H1 (cell line): Measurements from ENCODE around the gene RNMT. TPM values are rescaled to one million over a fixed set of nuclear protein-coding genes. Genes with fewer than 3 reads are reported as not detected.

Experiments
- CTCF ChIA-PET: fragments of 300-600 bp; sonication (Branson Sonifier 250); formaldehyde crosslinking; loops from one replicate; lab custom pipeline; 2021; ENCODE audit not compliant: partially characterized antibody; lab: Charles Lee
- POLR2A ChIA-PET: fragments of 300-600 bp; sonication (Branson Sonifier 250); formaldehyde crosslinking; loops from one replicate; lab custom pipeline; 2021; ENCODE audit warnings: inconsistent platforms; ENCODE audit not compliant: partially characterized antibody; lab: Charles Lee
- DNase-seq, 2 experiments: peaks; one replicate each; pipeline versions ENCODE4 v3.0.0 to v3.0.0-alpha.2; 2010 to 2022; ENCODE audit warnings: low spot score in 2 of 2, low read depth in 1 of 2, mixed read lengths in 1 of 2
- FAIRE-seq: peaks from 2 replicates; lab custom pipeline; 2011; peaks lifted over from hg19 to GRCh38; lab: Jason Lieb, UNC
- H2AFZ ChIP-seq: 2 replicates; pipeline ENCODE4 v1.8.1; 2012; ENCODE audit warnings: low read length, inconsistent platforms
- H2AK5ac ChIP-seq: 2 replicates; pipeline ENCODE4 v1.6.1; 2013; ENCODE audit warnings: low read depth, low read length
- H2BK120ac ChIP-seq: replicated peaks from 2 replicates; pipeline ENCODE3; 2013; ENCODE audit warnings: low read depth, low read length, inconsistent platforms
- H2BK12ac ChIP-seq: 2 replicates; pipeline ENCODE4 v1.6.1; 2013; ENCODE audit warnings: low read depth, low read length
- H2BK15ac ChIP-seq: 2 replicates; pipeline ENCODE4 v1.6.1; 2013; ENCODE audit warnings: low read length
- H2BK20ac ChIP-seq: 2 replicates; pipeline ENCODE4 v1.6.1; 2013; ENCODE audit warnings: low read length
- H2BK5ac ChIP-seq: 2 replicates; pipeline ENCODE4 v1.6.1; 2013; ENCODE audit warnings: low read depth, low read length
- H3K14ac ChIP-seq: 2 replicates; pipeline ENCODE4 v1.6.1; 2013; ENCODE audit warnings: inconsistent platforms; ENCODE audit not compliant: insufficient read length
- H3K18ac ChIP-seq: 2 replicates; pipeline ENCODE4 v1.6.1; 2013; ENCODE audit warnings: low read length; ENCODE audit errors: extremely low read depth
- H3K23ac ChIP-seq: 2 replicates; pipeline ENCODE4 v1.6.1; 2013; ENCODE audit warnings: inconsistent platforms; ENCODE audit not compliant: insufficient read length
- H3K23me2 ChIP-seq: 2 replicates; pipeline ENCODE4 v1.6.1; 2013; ENCODE audit warnings: low read depth, low read length
- H3K27ac ChIP-seq: 2 replicates; pipeline ENCODE4 v1.6.1; 2011; ENCODE audit warnings: low read depth, low read length, inconsistent platforms
- H3K27me3 ChIP-seq, 4 experiments: replicated peaks in 1 of 4; 1 replicate in 1 of 4; 2 replicates in 3 of 4; pipeline versions ENCODE4 v1.6.1 to v1.8.1; 2011 to 2013; ENCODE audit warnings: low read length in 3 of 4, mild to moderate bottlenecking in 3 of 4, inconsistent platforms in 2 of 4, mixed read lengths in 2 of 4, moderate library complexity in 1 of 4; ENCODE audit not compliant: control insufficient read depth in 3 of 4, insufficient read depth in 3 of 4; ENCODE audit errors: extremely low read depth in 1 of 4
- H3K36me3 ChIP-seq, 4 experiments: 2 replicates each; pipeline versions ENCODE4 v1.6.1 to v1.8.1; 2011 to 2013; ENCODE audit warnings: mild to moderate bottlenecking in 4 of 4, low read length in 3 of 4, moderate library complexity in 2 of 4, control low read depth in 1 of 4, inconsistent platforms in 1 of 4; ENCODE audit not compliant: insufficient read depth in 4 of 4, control insufficient read depth in 2 of 4
- H3K4ac ChIP-seq: replicated peaks from 2 replicates; pipeline ENCODE3; 2013; ENCODE audit warnings: low read length, low read depth, mixed read lengths, inconsistent platforms; ENCODE audit not compliant: insufficient read length
- H3K4me1 ChIP-seq, 4 experiments: replicated peaks in 1 of 4; 1 replicate in 1 of 4; 2 replicates in 3 of 4; pipeline versions ENCODE4 v1.6.1 to v1.8.1; 2011 to 2013; ENCODE audit warnings: low read length in 3 of 4, inconsistent platforms in 2 of 4, mixed read lengths in 1 of 4; ENCODE audit not compliant: insufficient read depth in 4 of 4, control insufficient read depth in 3 of 4
- H3K4me2 ChIP-seq, 2 experiments: 2 replicates each; pipeline versions ENCODE4 v1.6.1 to v1.8.1; 2011 to 2013; ENCODE audit warnings: low read depth in 2 of 2, low read length in 2 of 2, control low read depth in 1 of 2, inconsistent platforms in 1 of 2, mild to moderate bottlenecking in 1 of 2; ENCODE audit not compliant: insufficient read depth in 1 of 2
- H3K4me3 ChIP-seq, 4 experiments: fragments of 200-600, 300-600 bp in 1 of 4; sonication (generic), shearing (Covaris generic), sonication (Bioruptor Twin) in 1 of 4; 2 replicates each; pipeline versions ENCODE4 v1.5.1 to v1.8.1; 2011 to 2016; ENCODE audit warnings: low read length in 4 of 4, low read depth in 3 of 4, control low read depth in 2 of 4, inconsistent platforms in 2 of 4, mild to moderate bottlenecking in 2 of 4, mixed read lengths in 1 of 4, moderate library complexity in 1 of 4; ENCODE audit not compliant: insufficient read depth in 2 of 4; ENCODE audit errors: extremely low read depth in 1 of 4
- H3K56ac ChIP-seq: replicated peaks from 2 replicates; pipeline ENCODE3; 2013; ENCODE audit warnings: low read depth, mild to moderate bottlenecking, mixed read lengths, low read length, inconsistent platforms; ENCODE audit not compliant: insufficient read length
- H3K79me1 ChIP-seq: 2 replicates; pipeline ENCODE4 v1.6.1; 2013; ENCODE audit warnings: low read depth, low read length, control low read depth
- H3K79me2 ChIP-seq, 2 experiments: 2 replicates each; pipeline versions ENCODE4 v1.6.1 to v1.8.1; 2012 to 2013; ENCODE audit warnings: low read length in 2 of 2, mild to moderate bottlenecking in 2 of 2, inconsistent platforms in 1 of 2; ENCODE audit not compliant: insufficient read depth in 2 of 2, control insufficient read depth in 1 of 2
- H3K9ac ChIP-seq, 4 experiments: replicated peaks in 1 of 4; 1 replicate in 1 of 4; 2 replicates in 3 of 4; pipeline versions ENCODE4 v1.6.1 to v1.8.1; 2011 to 2013; ENCODE audit warnings: low read depth in 3 of 4, low read length in 3 of 4, control low read depth in 2 of 4, mild to moderate bottlenecking in 2 of 4, moderate library complexity in 2 of 4, inconsistent platforms in 1 of 4; ENCODE audit errors: extremely low read depth in 1 of 4
- H3K9me3 ChIP-seq, 2 experiments: 2 replicates each; pipeline versions ENCODE4 v1.6.1 to v1.8.1; 2012 to 2013; ENCODE audit warnings: mild to moderate bottlenecking in 2 of 2, moderate library complexity in 2 of 2, control low read depth in 1 of 2, inconsistent platforms in 1 of 2, low read depth in 1 of 2, low read length in 1 of 2, mixed read lengths in 1 of 2; ENCODE audit not compliant: insufficient read depth in 2 of 2
- H4K20me1 ChIP-seq, 2 experiments: replicated peaks in 1 of 2; 2 replicates each; pipeline versions ENCODE3 to v1.8.1; 2011 to 2013; ENCODE audit warnings: inconsistent platforms in 2 of 2, low read length in 2 of 2, mild to moderate bottlenecking in 1 of 2; ENCODE audit not compliant: insufficient read depth in 2 of 2, control insufficient read depth in 1 of 2
- H4K5ac ChIP-seq: 2 replicates; pipeline ENCODE4 v1.6.1; 2013; ENCODE audit warnings: low read length, low read depth, mixed read lengths, inconsistent platforms; ENCODE audit not compliant: insufficient read length
- H4K8ac ChIP-seq: 2 replicates; pipeline ENCODE4 v1.8.0; 2013; ENCODE audit warnings: mild to moderate bottlenecking, moderate library complexity, low read length, inconsistent platforms; ENCODE audit not compliant: insufficient read depth; ENCODE audit errors: extremely low read depth
- H4K91ac ChIP-seq: replicated peaks from 2 replicates; pipeline ENCODE3; 2013; ENCODE audit warnings: low read length, mixed read lengths, inconsistent platforms; ENCODE audit not compliant: insufficient read length
- CBX8 ChIP-seq: fragments of 300-800, 300-1000 bp; sonication (generic); IDR thresholded peaks from 2 replicates; pipeline ENCODE4 v1.7.1; 2016; ENCODE audit warnings: low read depth, low read length, borderline replicate concordance
- EP300 ChIP-seq, 2 experiments: IDR thresholded peaks; 1 replicate in 1 of 2; 2 replicates in 1 of 2; pipeline ENCODE4 v1.6.1; 2011 to 2012; ENCODE audit warnings: low read depth in 2 of 2, low read length in 2 of 2, mild to moderate bottlenecking in 2 of 2, borderline replicate concordance in 1 of 2, inconsistent platforms in 1 of 2, moderate library complexity in 1 of 2
- JUN ChIP-seq: IDR thresholded peaks from 2 replicates; pipeline ENCODE4 v1.6.1; 2011; ENCODE audit warnings: low read depth, mild to moderate bottlenecking, improper control_type of control experiment, low read length
- KDM1A ChIP-seq: fragments of 200-600, 300-600 bp; sonication (generic); IDR thresholded peaks from 2 replicates; pipeline ENCODE4 v1.7.1; 2016; ENCODE audit warnings: mild to moderate bottlenecking, low read length, borderline replicate concordance
- KDM4A ChIP-seq: IDR thresholded peaks from one replicate; pipeline ENCODE4 v1.7.1; 2012; ENCODE audit warnings: low read depth, mild to moderate bottlenecking, moderate library complexity, low read length, inconsistent platforms; ENCODE audit not compliant: severe bottlenecking
- MAFK ChIP-seq: IDR thresholded peaks from 2 replicates; pipeline ENCODE4 v1.6.1; 2012; ENCODE audit warnings: low read depth, mild to moderate bottlenecking, improper control_type of control experiment, low read length
- POU5F1 ChIP-seq: IDR thresholded peaks from 2 replicates; pipeline ENCODE4 v1.6.1; 2011; ENCODE audit warnings: low read depth, mild to moderate bottlenecking, low read length, moderate library complexity
- SAP30 ChIP-seq: fragments of 300-600 bp; sonication (generic); IDR thresholded peaks from 2 replicates; pipeline ENCODE4 v1.7.1; 2012; ENCODE audit warnings: low read length, moderate library complexity, mild to moderate bottlenecking, inconsistent platforms; ENCODE audit not compliant: insufficient read depth, insufficient replicate concordance
- SIRT6 ChIP-seq: IDR thresholded peaks from one replicate; pipeline ENCODE4 v1.7.1; 2012; ENCODE audit warnings: low read length, inconsistent platforms
- SP2 ChIP-seq: IDR thresholded peaks from 2 replicates; pipeline ENCODE4 v1.6.1; 2012; ENCODE audit warnings: mild to moderate bottlenecking, low read length, inconsistent platforms
- TEAD4 ChIP-seq: IDR thresholded peaks from 2 replicates; pipeline ENCODE4 v1.6.1; 2012; ENCODE audit warnings: low read depth, low read length, inconsistent platforms, mixed read lengths
- ZNF274 ChIP-seq: IDR thresholded peaks from 2 replicates; pipeline ENCODE4 v1.7.0; 2012; ENCODE audit warnings: low read length, borderline replicate concordance; ENCODE audit errors: extremely low read depth
- WGBS, 2 experiments: shearing (Covaris generic) in 1 of 2; methylation state at CpG; one replicate each; pipeline versions ENCODE4 v1.1.6 to v1.1.7; 2013 to 2015; ENCODE audit warnings: low lambda C conversion rate in 2 of 2, mixed read lengths in 2 of 2, inconsistent platforms in 1 of 2, low coverage in 1 of 2, missing lambda C conversion rate in 1 of 2; ENCODE audit not compliant: insufficient replicate concordance in 2 of 2, insufficient coverage in 1 of 2, insufficient read length in 1 of 2; ENCODE audit errors: extremely low coverage in 1 of 2, missing lambda C conversion rate in 1 of 2; 5-methylcytosine and 5-hydroxymethylcytosine counted together
- polyA plus RNA-seq, 7 experiments: library from polyadenylated mRNA; depleted of rRNA in 3 of 7; stranded (reverse) in 5 of 7; unstranded in 2 of 7; fragments of >200 nt in 5 of 7; fragments of 200-250 nt in 2 of 7; gene quantifications; 1 replicate in 5 of 7; 2 replicates in 1 of 7; 4 replicates in 1 of 7; pipeline versions ENCODE4 v1.2.1 to v1.2.3, GENCODE V29; 2011 to 2013; ENCODE audit warnings: missing spikeins in 2 of 7, mixed read lengths in 2 of 7
- total RNA-seq: library from RNA; stranded (reverse); fragmentation: NEBNext Ultra II Directional; extraction: Animal tissue kit (Norgen Biotek cat#: 25700); gene quantifications from 2 replicates; pipeline ENCODE4 v1.2.1, GENCODE V29; 2021
- TF ChIP-seq, protein P1 (sequence below): IDR thresholded peaks from 2 replicates; pipeline ENCODE4 v1.6.1; 2012; ENCODE audit warnings: low read length, inconsistent platforms

RNMT gene
- total and polyA plus RNA-seq, 2 of the 8 experiments (the other 6 are each of a cell fraction or from before 2014, with no cell fraction given) = 25.3 to 63.5 TPM

DNA sequence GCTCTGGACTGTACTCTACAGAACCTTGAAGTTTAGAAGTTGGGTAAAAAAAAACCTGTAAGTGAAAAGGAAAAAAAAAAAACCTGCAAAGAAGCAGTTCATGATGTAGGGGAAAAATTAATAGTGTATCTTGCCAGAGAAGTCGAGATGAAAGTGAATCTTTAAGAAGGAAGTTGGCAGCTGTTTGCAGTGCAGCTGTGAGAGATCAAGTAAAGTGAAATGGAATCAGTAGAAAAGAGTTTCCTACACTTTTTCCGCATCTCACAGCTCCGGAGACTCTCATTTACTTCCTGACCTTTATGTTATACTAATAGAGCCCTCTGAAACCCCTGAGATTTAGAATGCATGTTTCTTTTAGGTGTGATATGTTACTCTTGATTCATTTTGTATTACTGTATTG is 19.2 kb downstream of the RNMT start:
- FAIRE-seq (no peak), DNase-seq (no peak)
- H3K9ac ChIP-seq = no peak overlapping the region
- H3K79me2 ChIP-seq = no peaks in the 10 kb centered on the region
- no peak overlapping the region for H2BK15ac ChIP-seq
- H3K18ac ChIP-seq = no peak overlapping the region
- TF ChIP-seq POU5F1 (no peak), CBX8 (no peak), JUN (no peak), MAFK (no peak), SIRT6 (no peak), ZNF274 (no peak), SP2 (no peak), SAP30 (no peak), KDM4A (no peak), TEAD4 (no peak), KDM1A (no peak), EP300 (IDR thresholded peaks at IDR 0.05; ENCODE audit: borderline replicate concordance in 1 of 2, low read depth in 2 of 2, low read length in 2 of 2) (no peak)
- TF ChIP-seq, protein P1, sequence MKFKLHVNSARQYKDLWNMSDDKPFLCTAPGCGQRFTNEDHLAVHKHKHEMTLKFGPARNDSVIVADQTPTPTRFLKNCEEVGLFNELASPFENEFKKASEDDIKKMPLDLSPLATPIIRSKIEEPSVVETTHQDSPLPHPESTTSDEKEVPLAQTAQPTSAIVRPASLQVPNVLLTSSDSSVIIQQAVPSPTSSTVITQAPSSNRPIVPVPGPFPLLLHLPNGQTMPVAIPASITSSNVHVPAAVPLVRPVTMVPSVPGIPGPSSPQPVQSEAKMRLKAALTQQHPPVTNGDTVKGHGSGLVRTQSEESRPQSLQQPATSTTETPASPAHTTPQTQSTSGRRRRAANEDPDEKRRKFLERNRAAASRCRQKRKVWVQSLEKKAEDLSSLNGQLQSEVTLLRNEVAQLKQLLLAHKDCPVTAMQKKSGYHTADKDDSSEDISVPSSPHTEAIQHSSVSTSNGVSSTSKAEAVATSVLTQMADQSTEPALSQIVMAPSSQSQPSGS = no peak
- no peak overlapping the region for H4K91ac ChIP-seq
- H2BK12ac ChIP-seq = no peak overlapping the region
- 92% methylated on average over 3 of the region's 3 CpGs; no CpG with 5 or more reads in 1 of the 2 experiments for WGBS, 2 experiments
- no peak overlapping the region for H2BK120ac ChIP-seq
- no peaks in the 10 kb centered on the region for H3K4me1 ChIP-seq
- no peak overlapping the region for H4K5ac ChIP-seq
- no peak overlapping the region for H2AK5ac ChIP-seq
- no peaks in the 10 kb centered on the region for H4K20me1 ChIP-seq
- no peak overlapping the region for H3K27ac ChIP-seq
- no peak overlapping the region for H2BK5ac ChIP-seq
- H3K4me2 ChIP-seq = no peak overlapping the region
- H3K23me2 ChIP-seq = no peaks in the 10 kb centered on the region
- peaks cover 8 to 64% (median 31%) of the 10 kb centered on the region in 4 experiments for H3K36me3 ChIP-seq
- no peak overlapping the region for H4K8ac ChIP-seq
- no peak overlapping the region for H3K14ac ChIP-seq
- no peaks in the 10 kb centered on the region for H3K27me3 ChIP-seq
- no peak overlapping the region for H3K4ac ChIP-seq
- CTCF ChIA-PET = interaction anchor here (1.0 kb wide), 2 partner anchors 23 to 187 kb away, joined by 3 to 4 read pairs; no protein-coding TSS in a partner anchor
- H3K56ac ChIP-seq = no peak overlapping the region
- H3K23ac ChIP-seq = no peak overlapping the region
- H2BK20ac ChIP-seq = no peak overlapping the region
- no peaks in the 10 kb centered on the region for H3K9me3 ChIP-seq
- no peaks in the 10 kb centered on the region for H3K79me1 ChIP-seq
- POLR2A ChIA-PET = interaction anchor here (0.8 to 1.2 kb wide), 2 partner anchors 12 to 19 kb away, joined by 3 to 5 read pairs; partner anchors contain the start of genes FAM210A and RNMT
- no peak overlapping the region for H2AFZ ChIP-seq
- H3K4me3 ChIP-seq = no peak overlapping the region
